ENCODE measurements around the gene FBXW8.

- TF ChIP-seq POLR2A (IDR thresholded peaks at IDR 0.05; ENCODE audit: low read depth, low read length) (no peak), POU2F2 (IDR thresholded peaks at IDR 0.05; ENCODE audit: low read depth, low read length) (no peak), POLR2AphosphoS5 (IDR thresholded peaks at IDR 0.05; ENCODE audit: low read depth, low read length) (no peak), TAF1 (IDR thresholded peaks at IDR 0.05; ENCODE audit: low read depth, low read length) (no peak)
Measured at GRCh38 chr12:117063162-117063911, 152.6 kb downstream of the FBXW8 start.
